GM19023 (cell line): ENCODE data around the gene TMTC1.
"Not testable (repeated sequence)": the region's sequence is repeated elsewhere in the genome, so short reads cannot be mapped to it uniquely, and the experiment has no call there.

ENCODE experiments used
- ATAC-seq: cut with Tn5 transposase; IDR thresholded peaks from one replicate; pipeline ENCODE4 v1.9.1; 2021; ENCODE audit warnings: mild to moderate bottlenecking, moderate library complexity; ENCODE audit not compliant: unreplicated experiment

The TMTC1 gene

DNA sequence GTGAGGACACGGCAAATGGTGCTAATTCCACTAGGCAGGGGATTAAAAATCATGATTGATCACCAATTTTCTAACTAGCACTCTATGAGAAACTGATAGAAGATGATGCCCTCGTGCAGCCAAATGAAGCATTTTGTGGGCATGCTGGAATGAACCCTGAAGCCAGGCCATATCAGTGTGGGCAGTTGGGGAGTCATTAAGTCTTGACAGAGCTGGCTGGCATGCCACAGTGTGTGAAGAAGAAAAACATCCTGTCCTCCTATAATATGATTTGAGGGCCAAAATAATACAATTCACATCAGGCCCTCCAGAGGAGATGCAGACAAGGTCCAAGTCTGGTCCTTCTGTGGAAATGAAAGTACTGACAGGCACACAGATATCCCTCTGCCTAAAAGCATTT lies 107.1 kb downstream of the TMTC1 start:
- ATAC-seq: no peak

DNA sequence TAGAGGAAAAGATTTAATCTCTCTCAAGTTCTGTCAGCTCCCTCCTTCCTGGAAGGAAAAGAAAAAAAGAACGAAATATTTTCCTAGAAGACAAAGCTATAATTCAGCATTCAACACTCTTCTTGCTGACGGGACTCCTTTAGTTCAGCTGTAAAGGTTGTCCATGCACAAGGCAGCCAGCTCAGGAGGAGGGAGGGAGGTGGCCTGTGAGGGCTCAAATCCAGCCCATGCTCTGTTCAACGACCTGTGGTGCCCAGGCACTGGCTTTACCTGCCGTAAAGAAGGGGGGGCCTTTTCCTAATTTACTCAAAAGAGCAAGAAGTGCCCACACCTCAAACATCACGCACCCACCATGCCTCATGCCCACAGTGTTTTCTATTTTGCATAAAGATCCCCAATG lies 109.3 kb downstream of the TMTC1 start:
- ATAC-seq: no peak

DNA sequence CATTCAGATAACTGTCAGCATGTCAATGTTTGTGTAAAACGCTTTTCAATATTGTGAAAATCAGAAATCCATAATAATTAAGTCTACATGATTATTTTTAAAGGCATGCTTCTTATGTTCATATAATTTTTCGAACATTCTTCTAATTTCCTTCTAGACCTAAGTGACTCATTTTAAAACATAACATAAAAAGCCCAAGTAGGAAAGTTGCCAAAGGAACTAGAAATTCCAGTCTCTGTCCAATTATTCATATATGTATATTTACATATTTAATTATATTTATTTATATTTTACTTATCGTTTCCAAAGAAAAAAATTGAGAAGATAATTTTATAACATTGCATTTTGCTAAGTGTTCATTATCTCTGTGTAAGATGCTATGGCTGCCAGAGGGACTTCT lies 110.4 kb downstream of the TMTC1 start:
- ATAC-seq: no peak

DNA sequence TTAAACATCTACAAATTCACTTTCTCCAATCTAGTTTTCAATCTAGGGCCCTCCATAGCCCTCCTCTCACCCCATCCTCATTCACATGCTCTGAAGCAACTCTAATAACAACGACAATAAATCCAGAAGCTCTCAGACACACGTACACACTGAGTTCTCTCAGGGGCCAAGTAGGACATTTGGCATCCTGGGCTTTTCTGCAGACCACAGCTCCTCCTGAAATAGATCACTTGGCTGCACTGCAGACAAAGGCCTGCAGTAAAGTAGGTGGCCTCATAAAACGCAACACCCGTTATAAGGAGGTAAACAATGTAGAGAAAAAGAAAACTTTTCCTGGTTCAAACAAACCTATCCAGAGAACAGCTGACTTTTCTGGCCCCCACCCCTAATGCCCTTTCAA lies 111.2 kb downstream of the TMTC1 start:
- no peak for ATAC-seq

DNA sequence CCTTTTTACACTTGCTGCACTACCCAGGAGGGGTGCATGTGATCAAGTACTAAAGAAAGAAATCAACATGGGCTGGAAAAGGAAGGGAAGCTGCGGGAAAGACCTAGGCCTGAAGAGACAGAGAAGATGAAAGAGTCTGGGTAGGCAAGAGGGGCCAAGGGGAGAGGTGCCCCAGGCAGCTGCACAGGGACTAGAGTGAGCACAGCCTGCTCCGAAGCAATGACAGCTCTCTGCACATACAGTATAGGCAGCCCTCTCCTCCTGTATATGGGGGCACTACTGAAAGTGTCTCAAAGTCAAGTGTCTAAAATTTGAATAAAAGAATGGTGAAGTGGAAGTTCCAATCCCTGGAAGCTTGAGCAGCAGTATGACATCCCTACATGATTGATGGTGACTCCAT lies 112.0 kb downstream of the TMTC1 start:
- no peak for ATAC-seq

DNA sequence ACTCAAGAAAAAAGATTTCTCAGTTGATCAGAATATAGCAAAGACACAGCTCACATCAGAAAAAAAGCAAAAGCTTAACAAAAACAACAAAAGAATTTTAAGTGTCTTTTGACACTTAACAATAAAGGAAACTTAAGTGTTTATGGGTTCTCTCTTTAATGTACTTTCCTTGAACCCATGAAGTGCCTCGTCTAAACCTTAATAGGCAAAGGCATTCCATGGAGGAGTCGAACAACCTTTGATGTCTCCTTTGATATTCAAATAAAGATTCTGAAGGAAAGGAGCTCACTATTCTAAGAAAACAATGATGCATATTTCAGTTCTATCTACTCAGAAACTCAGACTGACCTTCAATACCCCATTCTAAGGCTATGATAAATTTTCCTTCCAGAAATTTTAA lies 116.7 kb downstream of the TMTC1 start:
- no peak for ATAC-seq

DNA sequence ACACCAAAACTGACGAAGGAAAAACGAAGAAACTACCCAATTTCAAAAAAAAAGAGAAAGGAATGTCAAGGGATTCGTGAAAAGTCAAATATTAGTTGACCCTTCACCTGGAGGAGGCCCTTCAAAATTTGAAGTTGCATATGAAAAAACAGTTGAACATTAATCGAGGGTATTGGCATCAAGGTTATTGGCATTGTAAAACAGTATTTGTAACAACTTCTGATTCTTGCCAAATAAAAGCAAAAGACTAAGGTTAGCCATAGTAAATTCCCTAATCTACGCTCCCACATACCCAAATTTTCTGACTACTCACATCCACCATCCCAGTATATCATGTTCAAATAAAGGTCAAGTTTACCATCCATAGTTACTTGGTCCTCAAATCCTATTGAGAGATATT lies 118.6 kb downstream of the TMTC1 start:
- ATAC-seq: no peak

DNA sequence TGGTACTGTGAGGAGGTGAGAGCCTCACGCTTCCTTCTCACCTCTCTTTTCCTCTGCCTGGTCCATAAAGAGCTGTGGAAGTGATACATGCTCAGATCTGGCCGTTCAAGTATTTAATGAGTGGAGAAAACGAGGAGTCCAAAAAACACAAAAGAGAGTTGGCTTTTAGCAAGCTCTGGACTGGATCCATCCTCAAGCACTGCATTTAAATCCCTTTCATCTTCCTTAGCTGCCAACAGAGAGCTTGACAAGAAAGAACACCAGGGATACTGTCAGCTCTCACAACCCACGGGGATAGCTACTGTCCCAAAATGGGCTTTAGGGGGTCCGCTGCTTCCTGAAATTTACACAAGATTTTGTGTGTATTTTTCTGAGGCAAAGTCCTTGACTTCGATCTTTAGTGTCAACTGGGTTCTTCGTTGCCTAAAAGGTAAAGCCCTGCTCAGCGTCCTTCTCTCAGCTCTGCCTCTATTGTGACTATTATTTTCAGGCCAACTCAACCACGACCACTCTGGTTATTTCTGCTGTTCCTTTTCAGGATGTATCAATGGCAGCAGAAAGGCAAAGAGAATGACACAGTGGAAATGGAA lies 120.9 kb downstream of the TMTC1 start:
- no peak for ATAC-seq

DNA sequence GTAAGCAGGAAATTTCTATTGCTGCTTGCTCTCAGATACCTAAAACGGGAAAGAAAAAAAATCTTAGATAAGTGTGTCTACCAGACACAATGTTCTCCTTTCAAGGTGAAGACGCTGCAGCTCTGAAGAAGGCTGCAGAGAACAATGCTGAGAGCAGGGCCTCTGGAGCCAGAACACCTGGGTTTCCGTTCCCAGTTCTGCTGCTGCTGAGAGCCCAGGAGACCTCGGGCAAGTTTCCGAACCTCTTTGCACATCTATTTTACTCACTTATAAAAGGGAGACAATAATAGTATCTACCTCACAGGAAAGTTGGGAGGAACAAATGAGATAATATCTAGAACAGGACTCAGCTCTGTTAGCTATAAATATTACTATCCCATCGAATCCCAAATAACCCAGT lies 122.9 kb downstream of the TMTC1 start:
- ATAC-seq: no peak

DNA sequence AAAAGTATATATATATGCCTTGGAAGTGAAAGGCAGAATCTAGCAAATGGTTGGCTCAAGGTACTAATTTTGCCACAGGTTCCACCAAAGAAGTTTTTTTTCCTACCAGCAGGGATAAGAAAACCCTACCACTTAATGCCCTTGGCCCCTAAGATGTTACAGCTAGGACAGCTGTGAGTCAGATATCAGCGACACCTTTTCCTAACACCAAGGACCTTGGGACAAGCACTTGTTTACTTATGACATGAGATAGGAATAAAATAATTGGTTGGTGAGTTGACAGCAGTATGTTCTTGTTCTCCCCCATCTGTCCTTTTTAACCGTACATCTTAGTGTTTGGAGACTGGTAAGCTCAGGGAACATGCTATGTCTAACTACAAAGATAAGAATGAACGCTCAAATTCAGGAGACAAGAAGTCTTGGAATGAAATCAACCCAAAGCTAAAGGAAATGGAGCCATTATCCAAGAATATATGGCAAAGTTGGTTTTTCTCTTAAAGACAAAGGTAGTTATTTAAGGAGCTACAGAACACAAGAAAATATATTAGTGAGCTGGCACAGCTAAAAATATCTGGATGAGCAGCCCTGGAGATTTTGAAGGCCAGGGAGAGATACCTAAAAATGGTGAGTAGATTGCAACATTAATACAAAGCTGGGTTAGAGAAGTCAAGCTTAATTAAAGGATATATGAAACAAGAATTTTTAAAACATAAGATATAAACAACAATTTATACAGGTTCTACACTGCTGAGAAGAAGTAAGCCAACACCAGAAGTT lies 126.8 kb downstream of the TMTC1 start:
- ATAC-seq: no peak

DNA sequence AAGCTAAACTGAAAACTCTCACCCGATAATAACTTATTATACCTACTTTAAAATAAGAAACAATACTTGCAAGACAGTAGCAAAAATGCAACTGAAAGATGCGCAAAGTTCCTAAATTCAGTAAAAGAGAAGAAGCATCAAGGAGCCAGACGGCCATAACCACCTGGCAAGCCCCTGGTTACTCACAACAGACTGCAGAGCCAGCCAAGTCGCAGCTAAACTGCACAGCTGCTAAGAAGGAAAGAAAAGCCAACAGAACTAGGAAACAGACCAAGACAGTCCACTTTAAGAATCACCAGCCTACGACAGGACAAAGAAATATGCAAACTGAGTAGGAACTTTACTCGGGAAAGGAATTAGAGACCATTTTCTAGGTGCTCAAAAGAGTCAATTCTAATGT lies 127.9 kb downstream of the TMTC1 start:
- no peak for ATAC-seq

DNA sequence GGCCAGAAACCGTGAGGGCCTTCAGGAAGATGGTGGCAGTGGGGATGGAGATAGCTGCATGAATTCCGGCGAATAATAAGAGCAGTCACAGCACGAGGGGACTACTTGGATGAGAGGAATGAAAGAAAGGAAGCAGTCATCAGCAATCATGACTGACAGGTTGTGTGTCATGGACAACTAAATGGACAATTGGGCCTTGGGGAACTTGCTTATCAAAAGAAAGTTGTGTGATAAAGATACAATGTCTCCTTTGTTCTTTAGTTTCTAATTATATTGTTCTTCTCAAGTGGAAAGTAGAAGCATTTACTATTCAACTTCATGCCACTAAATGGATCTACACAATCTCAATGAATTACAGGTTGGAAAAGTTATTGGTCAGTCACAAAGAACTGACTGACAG lies 130.5 kb downstream of the TMTC1 start:
- ATAC-seq: no peak

DNA sequence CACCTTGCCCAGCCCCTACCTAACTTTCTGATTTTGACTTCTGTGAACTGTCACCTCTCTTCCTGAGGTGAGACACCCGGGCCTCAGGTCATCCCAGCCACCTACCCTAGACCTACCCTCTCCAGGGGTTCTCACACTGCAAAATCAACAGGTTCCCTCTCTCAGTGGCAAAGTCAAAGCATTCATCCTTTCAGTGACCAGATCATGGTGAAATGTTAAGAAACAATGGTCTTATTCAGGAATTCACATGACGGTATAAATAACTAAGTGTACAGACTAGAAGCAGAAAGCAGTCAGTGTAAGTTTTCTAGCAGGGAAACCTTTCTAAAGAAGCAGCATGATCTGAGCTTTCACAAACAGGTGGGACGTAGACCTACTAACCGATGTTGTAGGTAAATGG lies 133.4 kb downstream of the TMTC1 start:
- no peak for ATAC-seq

DNA sequence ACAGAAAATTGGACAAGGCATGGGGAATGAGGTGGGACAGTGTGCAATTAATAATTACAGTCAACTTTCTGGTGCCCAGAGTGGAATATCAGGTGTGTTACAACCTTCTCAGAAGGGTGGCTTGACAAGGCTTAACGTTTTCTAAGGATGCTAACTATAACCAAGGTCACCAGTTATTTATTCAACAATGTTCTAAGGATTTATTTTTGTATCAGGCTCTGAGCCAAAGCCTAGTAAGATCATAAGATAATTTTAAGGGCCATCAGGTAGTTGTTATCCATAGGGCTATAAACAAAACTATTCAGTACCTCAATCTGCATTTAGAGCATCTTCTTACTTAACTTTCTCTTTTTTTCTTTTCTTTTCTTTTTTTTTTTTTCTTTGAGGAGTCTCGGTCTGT lies 134.0 kb downstream of the TMTC1 start:
- ATAC-seq: no peak

DNA sequence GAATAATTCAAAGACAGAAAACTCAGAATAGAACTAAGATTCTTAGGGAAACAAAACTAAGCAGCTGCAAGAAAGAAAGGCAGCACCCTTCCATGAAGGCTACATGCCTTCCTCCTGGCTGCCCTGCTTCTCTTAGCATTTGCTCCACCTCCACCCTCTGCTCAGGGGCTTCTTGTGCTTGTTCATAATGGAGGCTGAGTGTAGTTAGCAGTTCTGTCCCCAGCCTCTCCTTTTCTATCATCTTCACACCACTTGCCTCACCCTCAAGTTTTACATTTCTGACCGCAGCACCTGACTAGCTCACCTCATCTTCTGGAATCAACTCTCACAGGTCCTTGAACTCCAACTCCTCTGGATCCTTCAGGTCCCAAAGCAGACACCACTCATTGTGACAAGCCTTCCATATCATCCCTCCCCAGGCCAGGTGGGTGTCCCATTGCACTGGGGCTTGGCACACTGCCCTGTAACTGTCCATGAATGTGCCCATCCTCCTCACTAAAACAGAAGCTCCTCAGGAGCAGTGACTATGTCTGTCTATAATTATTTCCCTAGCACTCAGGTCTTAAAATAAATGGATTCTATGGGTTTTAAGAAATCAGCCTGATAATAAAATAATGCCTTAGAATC lies 139.1 kb downstream of the TMTC1 start:
- no peak for ATAC-seq

DNA sequence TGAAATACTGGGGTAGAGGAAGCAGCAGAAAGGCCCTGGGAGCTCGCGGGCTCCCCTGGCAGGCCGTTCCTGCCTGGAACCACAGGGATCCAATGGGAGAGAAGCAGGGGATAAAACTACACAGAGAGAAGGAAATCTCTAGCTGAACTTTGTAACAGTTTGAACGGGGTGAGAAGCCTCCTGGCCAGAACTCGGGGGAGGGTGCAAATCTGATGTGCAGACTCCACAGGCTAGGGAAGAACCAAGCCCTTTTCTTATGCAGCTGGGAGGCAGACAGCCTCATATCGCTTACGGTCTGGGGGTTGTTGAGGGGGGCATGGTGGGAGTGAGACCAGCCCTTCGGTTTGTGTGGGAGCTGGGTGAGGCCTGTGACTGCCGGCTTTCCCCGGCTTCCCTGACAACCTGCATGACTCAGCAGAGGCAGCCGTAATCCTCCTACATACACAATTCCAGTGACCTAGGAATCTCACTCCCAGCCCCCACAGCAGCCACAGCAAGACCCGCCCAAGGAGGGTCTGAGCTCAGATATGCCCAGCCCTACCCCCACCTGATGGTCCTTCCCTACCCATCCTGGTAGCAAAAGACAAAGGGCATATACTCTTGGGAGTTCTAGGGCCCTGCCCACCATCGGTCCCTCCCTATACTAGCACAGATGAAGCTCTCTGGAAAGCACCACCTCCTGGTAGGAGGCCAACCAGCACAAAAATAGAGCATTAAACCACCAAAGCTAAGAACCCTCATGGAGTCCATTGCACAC lies 143.0 kb downstream of the TMTC1 start:
- no peak for ATAC-seq

DNA sequence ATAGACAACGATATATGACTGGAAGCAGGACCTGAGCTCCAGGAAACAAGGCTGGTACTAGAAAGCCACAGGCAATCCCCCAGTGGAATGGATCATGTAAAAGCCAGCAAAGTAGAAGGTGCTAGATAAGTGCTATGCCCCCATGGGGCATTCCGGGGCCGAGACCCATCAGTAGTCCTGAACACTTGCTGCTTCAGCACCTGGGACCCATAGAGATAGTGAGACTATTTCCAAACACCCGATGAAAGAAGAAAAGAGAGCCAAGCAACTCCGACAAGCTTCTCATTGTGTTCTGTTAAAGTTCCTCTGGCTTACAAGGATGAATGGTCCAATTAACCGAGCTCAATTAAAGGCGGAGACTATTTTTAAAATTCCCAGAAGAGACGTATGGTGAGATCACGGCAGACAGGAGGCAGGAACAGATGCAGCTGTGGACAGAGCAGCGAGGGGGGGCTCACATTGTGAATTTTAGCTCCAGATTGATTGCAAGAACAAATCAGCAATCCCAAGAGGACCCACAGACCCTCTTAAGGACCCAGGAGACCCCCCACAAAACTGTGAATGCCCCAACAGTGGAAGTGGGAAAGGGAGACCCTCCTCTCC lies 143.7 kb downstream of the TMTC1 start:
- no peak for ATAC-seq

DNA sequence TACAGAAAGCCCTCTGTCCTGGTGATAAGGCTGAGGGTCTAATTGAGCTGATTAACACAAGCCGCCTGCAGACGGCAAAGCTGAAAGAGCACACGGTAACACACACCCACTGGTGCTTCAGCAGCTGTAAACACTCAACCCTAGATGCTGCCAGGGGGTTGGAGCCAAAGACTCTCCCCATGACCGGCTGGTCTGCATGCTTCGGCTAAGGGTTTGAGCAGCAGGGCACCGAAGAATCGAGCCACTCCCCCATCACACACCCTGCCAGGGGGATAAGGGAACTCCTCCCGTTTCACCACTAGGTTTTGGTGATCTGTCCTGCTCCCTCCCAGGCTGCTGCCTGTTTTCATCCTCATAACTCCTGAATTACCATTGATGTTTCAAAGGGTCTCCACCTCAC lies 145.2 kb downstream of the TMTC1 start:
- ATAC-seq: no peak

DNA sequence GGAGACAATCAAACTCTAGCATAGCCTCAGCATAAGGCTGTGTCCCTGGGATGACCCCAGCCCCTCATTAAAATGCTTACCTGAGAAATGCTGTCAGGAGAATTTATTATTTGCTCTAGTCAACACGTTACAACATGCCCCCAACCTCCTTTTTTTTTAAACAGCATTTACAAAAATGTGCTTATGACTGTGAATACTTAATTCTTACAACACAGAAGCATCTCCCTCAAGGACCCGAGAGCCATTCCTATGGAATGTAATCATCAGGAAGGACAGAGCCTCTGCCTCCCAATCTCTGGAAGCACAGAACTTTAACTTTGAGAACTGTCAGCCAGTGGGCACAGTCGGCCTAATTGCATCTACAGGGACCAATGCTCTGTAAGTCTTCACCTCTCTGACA lies 149.7 kb downstream of the TMTC1 start:
- no peak for ATAC-seq

DNA sequence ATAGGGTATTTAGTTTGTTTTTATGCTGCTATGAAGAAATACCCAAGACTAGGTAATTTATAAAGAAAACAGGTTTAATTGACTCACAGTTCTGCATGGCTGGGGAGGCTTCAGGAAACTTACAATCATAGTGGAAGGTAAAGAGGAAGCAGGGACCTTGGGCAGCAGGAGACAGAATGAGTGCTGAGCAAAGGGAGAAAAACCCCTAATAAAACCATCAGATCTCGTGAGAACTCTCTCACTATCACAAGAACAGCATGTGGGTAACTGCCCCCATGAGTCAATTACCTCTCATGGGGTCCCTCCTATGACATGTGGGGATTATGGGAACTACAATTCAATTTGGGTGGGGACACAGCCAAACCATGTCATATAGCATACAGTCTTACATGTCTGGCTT lies 153.6 kb downstream of the TMTC1 start:
- not testable (repeated sequence) for ATAC-seq

DNA sequence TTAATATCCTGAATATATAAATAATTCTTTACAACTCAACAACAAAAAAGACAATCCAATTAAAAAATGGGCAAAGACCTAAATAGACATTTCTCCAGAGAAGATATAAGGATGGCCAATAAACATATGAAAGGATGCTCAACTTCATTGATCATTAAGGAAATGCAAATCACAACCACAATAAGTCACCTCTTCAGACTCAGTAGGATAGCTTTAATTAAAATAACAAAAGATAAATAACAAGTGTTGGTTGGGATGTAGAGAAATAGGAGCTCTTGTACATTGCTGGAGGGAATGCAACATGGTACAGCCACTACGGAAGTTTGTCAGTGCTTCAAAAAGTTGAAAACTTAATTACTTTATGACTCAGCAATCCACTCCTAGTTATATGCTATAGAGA lies 156.5 kb downstream of the TMTC1 start:
- ATAC-seq: no peak
